HG02571 (cell line): ENCODE data around the gene ZP2.
"Not testable (repeated sequence)": the region's sequence is repeated elsewhere in the genome, so short reads cannot be mapped to it uniquely, and the experiment has no call there.

Experiments used
- ATAC-seq: cut with Tn5 transposase; IDR thresholded peaks from one replicate; pipeline ENCODE4 v1.9.1; 2021; ENCODE audit warnings: mild to moderate bottlenecking, moderate library complexity; ENCODE audit not compliant: unreplicated experiment

Gene ZP2

DNA sequence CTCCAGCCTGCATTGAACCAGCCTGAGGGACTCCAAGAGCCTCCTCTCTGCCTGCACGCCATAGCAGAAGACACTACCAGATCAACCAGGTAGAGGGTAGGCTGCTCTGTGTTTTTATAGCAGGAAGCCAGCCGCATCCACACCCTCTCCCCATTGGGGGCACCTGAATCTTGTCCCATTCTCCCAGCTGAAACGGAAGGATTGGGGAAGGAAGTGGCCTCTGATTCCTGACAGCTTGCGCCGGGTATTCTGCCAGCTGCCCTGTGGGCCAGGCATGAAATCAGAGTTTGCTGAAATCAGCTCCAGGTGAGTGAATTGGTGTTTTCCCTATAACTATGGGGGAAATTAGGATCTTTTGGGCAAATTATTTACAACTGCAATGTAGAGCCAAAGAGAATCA, at the start of gene ZP2:
Gene ZP2 (minus strand): TSS at position 89 of the 400 bp plus-strand sequence. CDS start 27 bp downstream, at position 62.
- ATAC-seq: no peak

- ATAC-seq: no peak
Observed at GRCh38 chr16:21257284-21257683, 45.9 kb upstream of the ZP2 start.

DNA sequence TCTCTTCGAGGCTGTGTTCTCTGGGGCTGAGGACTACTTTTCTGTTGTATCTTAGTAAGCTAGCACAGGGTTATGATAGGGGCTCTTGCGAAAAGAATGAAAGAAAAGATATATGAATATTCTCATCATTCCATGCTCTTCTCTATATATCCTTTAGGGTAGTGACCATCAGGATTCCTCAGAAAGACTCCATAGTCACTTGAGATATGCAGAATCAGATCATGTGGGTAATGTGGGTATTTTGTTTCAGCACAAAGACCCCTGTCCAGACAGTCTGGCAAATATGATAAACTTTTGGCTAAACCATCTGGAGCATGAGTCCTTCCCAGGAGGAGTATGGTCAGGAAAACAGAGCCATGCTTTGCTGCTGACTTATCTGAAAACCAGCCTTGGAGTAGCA, 45.3 kb upstream of the ZP2 start:
- ATAC-seq: no peak

GRCh38 chr16:21253470-21253869, 42.1 kb upstream of the ZP2 start:
- ATAC-seq: no peak

DNA sequence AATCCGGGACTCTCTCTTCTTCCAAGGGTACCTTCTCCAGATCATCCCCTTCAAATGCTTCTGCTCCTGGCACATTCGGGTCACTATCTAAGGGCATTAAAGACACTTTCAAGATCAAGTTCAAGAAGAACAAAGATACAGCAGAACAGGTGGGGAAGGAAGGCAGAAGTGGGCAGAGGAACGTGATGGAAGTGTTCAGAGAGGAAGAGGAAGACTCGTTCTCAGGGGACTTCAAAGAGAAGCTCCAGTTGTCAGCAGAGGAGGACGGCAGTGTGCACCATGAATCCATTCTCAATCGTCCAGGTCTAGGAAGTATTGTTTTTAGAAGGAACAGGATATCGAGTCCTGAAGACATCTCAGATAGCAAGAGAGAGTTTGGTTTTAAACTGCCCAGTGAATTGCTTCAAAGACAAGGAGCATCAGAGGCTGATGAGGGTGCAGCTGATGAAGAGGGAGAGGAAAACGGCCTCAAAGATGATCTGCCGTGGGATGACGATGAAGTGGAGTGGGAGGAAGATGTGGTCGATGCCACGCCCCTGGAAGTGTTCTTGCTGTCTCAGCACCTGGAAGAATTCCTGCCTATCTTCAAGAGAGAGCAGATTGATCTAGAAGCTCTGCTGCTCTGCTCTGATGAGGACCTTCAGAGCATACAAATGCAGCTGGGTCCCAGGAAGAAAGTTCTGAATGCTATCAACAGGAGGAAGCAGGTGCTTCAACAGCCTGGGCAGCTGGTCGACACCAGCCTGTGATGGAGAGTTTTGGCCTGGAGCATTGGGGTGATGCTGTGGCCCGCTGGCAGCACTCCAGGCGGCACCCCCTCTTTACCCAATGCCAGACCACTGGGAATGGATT, 38.9 kb upstream of the ZP2 start:
- ATAC-seq: no peak

DNA sequence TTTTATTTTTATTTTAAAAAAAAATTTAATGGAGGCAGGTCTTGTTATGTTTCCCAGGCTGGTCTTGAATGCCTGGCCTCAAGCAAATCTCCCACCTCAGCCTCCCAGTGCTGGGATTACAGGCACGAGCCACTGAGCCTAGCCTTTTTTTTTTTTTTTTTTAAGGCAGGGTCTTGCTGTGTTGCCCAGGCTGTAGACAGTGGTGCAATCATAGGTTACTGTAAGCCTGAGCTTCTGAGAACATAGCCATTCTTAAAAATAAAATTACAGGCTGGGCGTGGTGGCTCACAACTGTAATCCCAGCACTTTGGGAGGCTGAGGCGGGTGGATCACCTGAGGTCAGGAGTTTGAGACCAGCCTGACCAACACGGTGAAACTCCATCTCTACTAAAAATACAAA, 36.8 kb upstream of the ZP2 start:
- ATAC-seq: not testable (repeated sequence)

DNA sequence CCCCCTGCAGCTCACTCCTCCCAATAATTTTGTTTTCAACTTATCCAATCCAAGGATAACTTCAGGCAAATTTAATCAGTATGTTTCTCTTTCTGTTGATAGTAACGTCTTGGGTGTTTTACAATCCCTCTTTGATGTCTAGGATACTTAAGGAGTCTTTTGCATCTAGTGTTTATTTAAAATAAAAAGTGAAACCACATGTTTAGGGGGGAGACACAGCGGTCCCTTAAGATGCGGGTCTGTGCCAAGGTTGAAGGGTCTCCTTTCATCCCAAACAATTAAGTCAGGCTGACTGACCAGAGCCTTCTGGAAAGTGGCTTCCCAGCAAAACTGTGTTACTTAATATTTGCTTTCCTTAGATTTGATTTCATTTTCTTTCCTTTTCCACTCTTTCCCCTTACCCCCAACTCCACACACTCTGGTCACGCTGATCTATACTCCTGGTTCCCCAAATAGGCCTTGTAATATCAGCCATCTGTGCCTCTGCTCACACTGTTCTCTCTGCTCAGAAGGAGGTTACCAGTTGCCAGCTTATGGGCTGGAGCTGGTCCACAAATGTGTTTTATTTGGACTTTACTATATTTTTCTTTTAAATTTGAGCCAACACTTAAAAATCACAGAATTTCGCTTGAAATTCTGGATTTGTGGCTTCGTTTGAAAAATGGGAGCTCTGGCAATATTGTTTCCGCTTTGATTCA, 33.3 kb upstream of the ZP2 start:
- ATAC-seq: no peak

GRCh38 chr16:21242756-21243155, 31.4 kb upstream of the ZP2 start:
- no peak for ATAC-seq

DNA sequence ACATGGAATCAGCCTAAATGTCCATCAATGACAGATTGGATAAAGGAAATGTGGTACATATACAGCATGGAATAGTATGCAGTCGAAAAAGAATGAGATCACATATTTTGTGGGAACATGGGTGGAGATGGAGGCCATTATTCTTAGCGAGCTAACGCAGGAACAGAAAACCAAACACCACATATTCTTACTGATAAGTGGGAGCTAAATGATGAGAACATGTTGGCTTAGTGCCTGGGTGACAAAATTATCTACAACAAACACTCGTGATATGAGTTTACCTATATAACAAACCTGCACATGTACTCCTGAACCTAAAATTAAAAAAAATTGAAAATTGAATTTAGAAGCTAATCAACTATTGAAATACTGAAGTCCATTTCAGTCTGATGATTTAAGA, 28.3 kb upstream of the ZP2 start:
- ATAC-seq: no peak

- ATAC-seq: no peak
Observed at GRCh38 chr16:21236831-21237230, 25.5 kb upstream of the ZP2 start.

GRCh38 chr16:21235199-21235585, 23.8 kb upstream of the ZP2 start:
- no peak for ATAC-seq

DNA sequence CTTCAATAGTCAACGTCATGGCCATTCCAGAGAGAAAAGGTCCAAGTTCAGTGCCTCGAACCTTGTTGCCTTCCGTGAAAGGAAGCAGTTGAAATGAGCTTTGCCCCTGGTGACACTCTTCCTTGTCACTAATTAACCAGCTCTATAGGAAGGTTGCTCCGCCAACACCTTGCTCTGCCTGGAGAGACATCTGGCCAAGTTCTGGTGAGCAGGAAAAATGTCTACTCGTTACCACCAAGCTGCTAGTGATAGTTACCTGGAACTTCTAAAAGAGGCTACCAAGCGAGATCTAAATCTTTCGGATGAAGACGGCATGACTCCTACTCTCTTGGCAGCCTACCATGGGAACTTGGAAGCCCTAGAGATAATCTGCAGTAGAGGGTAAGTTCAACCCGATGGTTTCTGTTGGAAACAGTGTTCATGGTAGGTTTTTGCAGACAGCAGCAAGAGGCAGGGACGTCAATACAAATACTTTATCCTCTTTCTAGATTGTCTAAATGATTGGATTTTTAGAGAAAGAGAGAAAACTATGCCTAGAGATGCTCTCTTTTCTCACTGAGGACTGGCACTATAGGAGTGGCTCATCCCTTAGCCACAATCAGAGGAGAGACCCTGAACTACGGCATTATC, 22.3 kb upstream of the ZP2 start, which contains the start of gene ANKS4B:
Gene ANKS4B (plus strand): TSS at position 179 of the 630 bp plus-strand sequence. CDS start 39 bp downstream, at position 218.
- ATAC-seq: no peak

DNA sequence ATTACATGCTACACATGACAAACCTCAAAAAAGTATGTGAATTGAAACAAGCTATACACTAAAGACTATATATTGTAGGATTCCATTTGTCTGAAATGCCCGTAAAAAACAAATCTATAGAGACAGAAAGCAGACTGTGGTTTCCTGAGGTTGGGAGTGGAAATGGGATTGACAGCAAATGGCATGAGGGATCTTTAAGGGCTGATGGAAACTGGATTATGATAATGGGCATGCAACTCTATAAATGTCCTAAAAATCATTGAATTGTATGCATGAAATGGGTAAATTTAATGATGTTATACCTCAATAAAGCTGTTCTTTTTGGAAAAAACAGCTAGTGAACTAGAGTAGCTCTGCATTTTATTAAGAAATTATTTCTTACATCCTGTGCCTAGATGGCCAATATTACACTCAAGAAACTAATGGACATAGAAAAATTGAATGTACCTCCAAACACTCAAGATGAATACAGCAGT, 21.7 kb upstream of the ZP2 start:
- no peak for ATAC-seq

- ATAC-seq: no peak
Observed at GRCh38 chr16:21228361-21228872, 17.0 kb upstream of the ZP2 start.

GRCh38 chr16:21227866-21228265, 16.5 kb upstream of the ZP2 start:
- no peak for ATAC-seq

- no peak for ATAC-seq
Observed at GRCh38 chr16:21226749-21227148, 15.4 kb upstream of the ZP2 start.

- ATAC-seq: no peak
Observed at GRCh38 chr16:21224800-21225199, 13.4 kb upstream of the ZP2 start.

DNA sequence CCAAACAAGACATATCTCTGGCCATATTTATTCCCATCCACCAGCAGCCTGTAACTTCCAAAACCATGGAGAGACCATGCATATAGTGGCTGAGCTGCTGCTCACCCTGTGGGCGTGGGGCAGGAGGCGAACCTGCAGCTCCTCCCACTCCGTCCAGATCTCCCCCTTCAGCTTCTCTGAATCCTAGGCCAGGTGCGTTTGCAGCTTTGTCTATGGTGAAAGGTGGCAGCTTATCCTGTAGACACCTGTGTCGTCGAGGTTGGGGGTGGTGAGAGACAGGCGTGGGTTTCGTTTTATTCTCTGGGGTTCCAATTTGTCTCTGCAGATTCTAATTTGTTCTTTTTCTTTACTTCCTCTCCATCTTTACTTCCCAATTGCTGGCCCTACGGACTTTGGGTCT, 12.4 kb upstream of the ZP2 start:
- ATAC-seq: no peak

DNA sequence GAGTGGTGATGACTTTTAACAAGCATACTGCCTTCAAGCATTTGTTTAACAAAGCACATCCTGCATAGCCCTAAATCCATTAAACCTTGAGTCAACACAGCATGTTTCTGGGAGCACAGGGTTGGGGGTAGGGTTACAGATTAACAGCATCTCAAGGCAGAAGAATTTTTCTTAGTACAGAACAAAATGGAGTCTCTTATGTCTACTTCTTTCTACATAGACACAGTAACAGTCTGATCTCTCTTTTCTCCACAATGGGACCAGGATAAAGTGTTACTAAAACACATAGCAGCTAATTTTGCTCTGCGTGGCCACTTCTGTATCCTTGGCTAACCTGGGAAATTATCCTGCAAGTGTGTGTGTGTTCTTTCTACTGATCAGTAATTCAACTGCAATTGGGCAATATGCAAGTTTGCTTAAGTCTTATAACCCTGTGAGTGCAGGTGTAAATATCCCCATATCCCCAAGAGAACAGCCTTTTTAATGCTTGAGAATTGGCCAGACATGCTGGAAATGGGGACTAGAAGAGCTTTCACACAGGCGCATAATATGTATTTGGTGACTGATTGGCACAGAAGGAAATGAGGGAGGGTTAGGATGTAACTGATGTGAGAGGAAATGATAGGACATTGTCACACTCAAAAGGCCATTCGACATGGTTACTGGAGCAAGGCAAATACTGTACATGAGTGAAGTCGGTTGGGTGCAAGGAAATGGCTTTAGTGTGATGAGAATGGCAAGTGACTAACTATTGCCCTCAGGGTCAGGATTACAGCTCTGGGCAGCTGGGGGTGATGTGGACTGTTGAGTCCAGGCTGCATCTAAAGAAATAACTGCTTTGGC, 11.3 kb upstream of the ZP2 start:
- no peak for ATAC-seq

GRCh38 chr16:21219551-21219950, 8.2 kb upstream of the ZP2 start:
- no peak for ATAC-seq
